ENCODE measurements around the gene BTBD6. TPM values are rescaled to one million over a fixed set of nuclear protein-coding genes. Genes with fewer than 3 reads are reported as not detected.
"Not testable (repeated sequence)": the region's sequence is repeated elsewhere in the genome, so short reads cannot be mapped to it uniquely, and the experiment has no call there.

BTBD6 gene
- total RNA-seq, 1 donor from 2014 or later, result 38.8 TPM

DNA sequence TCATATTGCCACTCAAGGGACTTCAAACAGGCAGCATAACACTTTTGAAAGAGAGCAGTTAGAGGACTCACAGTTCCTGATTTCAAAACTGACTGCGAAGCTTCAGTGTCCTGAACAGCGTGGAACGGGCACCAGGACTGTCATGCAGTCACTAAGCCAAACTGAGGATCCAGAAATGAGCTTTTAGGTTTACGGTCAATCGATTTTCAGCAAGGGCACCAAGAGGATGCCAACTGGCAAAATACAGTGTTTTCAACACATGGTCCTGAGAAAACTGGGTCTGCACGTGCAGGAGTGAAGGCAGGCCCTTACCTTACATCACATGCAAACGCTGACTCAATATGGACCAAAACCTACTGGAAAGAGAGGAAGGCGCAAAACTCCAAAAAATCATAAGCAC, 36.8 kb downstream of the BTBD6 start:
- peaks cover 18% of the 10 kb centered on the region for H3K4me1 Mint-ChIP-seq (ENCODE audit: unreplicated experiment)
- no peak overlapping the region for H3K27ac Mint-ChIP-seq
- no peak for DNase-seq (ENCODE audit: extremely low spot score, unreplicated experiment)
- no peaks in the 10 kb centered on the region for H3K9me3 Mint-ChIP-seq
- H3K27me3 Mint-ChIP-seq, result no peaks in the 10 kb centered on the region
- TF ChIP-seq, protein P1, sequence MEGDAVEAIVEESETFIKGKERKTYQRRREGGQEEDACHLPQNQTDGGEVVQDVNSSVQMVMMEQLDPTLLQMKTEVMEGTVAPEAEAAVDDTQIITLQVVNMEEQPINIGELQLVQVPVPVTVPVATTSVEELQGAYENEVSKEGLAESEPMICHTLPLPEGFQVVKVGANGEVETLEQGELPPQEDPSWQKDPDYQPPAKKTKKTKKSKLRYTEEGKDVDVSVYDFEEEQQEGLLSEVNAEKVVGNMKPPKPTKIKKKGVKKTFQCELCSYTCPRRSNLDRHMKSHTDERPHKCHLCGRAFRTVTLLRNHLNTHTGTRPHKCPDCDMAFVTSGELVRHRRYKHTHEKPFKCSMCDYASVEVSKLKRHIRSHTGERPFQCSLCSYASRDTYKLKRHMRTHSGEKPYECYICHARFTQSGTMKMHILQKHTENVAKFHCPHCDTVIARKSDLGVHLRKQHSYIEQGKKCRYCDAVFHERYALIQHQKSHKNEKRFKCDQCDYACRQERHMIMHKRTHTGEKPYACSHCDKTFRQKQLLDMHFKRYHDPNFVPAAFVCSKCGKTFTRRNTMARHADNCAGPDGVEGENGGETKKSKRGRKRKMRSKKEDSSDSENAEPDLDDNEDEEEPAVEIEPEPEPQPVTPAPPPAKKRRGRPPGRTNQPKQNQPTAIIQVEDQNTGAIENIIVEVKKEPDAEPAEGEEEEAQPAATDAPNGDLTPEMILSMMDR (conservative IDR thresholded peaks at IDR 0.05), result no peak
- H3K36me3 Mint-ChIP-seq, result peaks cover 7% of the 10 kb centered on the region
- H3K4me3 Mint-ChIP-seq, result no peak overlapping the region

DNA sequence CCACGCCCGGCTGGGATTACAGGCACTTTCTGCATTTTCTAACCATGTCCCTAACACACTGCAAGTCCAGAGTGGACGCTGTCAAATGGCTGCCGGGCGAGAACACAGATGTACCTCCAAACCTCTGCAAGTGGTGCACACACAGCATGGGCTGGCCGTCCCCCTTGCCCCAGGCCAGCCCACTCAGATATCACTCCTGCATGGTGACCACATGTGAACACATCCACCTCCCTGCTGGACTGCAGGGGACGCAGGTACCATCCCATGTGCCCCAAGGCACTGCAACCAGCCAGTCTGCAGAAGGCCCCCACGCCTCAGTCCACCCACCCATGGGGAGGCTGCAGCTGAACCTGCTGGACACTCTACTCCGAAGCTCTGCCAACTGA, 38.4 kb downstream of the BTBD6 start:
- H3K27ac Mint-ChIP-seq, result no peak overlapping the region
- H3K27me3 Mint-ChIP-seq, result no peaks in the 10 kb centered on the region
- H3K9me3 Mint-ChIP-seq, result no peaks in the 10 kb centered on the region
- TF ChIP-seq, protein P1 (conservative IDR thresholded peaks at IDR 0.05), result no peak
- no peak for DNase-seq (ENCODE audit: extremely low spot score, unreplicated experiment)
- peaks cover 7% of the 10 kb centered on the region for H3K36me3 Mint-ChIP-seq
- no peak overlapping the region for H3K4me3 Mint-ChIP-seq
- H3K4me1 Mint-ChIP-seq (ENCODE audit: unreplicated experiment), result peaks cover 16% of the 10 kb centered on the region

DNA sequence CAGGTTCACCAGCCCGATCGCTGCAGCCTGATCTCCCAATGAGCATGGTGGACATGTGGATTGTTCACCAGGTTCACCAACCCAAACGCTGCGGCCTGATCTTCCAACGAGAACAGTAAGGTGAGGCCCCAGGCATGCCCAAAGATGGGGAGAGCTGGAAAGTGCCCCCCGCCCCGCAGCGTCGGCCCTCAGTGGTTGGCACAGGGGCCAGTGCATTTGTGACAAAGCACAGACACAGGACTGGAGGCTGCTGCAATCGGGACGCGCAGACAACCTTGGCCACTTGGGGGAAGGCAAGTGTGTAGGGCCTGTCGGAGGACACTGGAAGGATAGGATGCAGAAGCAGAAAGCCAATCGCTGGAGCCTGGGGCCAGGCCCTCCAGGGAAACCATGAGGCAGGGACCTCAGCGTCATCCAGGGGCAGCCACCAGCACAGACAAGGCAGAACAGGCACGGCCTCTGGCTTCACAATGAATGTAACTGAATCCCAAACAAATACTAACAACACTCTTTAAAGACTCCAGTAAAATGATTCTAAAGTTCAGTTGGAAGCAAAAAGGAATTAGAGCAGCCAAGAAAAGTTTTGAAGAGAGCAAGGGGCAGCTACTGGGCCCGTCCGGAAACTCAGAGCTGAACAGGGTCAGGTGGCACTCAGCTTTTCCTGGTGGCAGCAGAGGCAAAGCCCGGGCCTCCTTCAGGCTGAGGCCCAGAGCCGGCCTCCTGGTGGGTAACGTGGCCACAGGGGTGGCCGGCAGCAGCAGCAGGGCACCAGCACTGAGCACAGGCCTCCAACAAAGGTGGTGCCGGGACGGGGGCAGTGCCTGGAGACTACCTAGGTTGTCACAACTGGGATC, 39.1 kb downstream of the BTBD6 start:
- H3K27ac Mint-ChIP-seq, result no peak overlapping the region
- peaks cover 7% of the 10 kb centered on the region for H3K36me3 Mint-ChIP-seq
- no peaks in the 10 kb centered on the region for H3K27me3 Mint-ChIP-seq
- no peaks in the 10 kb centered on the region for H3K9me3 Mint-ChIP-seq
- peaks cover 9% of the 10 kb centered on the region for H3K4me1 Mint-ChIP-seq (ENCODE audit: unreplicated experiment)
- H3K4me3 Mint-ChIP-seq, result no peak overlapping the region
- DNase-seq (ENCODE audit: extremely low spot score, unreplicated experiment), result no peak
- TF ChIP-seq, protein P1 (conservative IDR thresholded peaks at IDR 0.05), result no peak

DNA sequence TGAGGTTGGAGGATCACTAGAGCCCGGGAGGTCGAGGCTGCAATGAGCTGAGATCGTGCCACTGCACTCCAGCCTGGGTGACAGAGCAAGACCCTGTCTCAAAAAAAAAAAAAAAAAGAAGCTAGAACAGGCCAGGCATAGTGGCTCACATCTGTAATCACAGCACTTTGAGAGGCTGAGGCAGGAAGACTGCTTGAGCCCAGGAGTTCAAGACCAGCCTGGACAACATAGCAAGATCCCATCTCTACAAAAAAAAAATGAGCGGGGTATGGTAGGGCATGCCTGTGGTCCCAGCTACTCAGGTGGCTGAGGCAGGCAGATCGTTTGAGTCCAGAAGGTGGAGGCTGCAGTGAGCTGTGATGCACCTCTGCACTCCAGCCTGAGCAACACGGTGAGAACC, 40.6 kb downstream of the BTBD6 start:
- peak overlapping the region; percentile 53 for H3K27ac Mint-ChIP-seq

DNA sequence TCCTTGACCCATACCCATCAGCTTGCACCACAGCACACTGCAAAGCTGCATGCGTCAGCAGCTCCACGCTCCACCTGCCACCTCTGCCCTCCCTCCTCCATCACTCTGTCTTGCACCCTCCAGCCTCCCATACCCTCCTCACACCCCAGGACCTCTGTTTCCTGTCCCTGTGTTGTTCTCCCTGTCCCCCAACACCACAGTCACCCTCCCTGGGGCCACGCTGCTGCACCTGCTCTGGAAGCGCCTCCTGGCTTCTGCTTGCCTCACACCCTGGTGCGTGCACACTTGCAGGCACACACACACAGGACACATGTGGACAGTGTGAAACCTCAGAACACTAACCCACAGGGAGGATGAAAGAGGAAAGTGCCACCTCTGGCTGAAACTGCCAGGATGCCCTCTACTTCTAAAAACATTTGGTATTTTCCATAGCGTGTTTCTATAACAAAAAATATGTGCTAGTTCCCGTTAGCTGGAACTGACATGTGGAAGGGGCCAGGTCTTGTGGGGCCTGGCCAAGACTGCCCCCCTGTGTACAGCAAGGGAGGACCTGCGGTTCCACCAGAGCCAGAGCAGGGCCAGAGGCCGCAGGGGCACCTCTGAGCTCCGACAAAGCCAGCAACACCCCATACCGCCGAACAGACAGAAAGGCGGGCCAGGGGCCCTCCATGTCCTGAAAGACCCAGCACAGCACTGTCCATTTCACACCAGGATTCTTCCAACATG, 42.5 kb downstream of the BTBD6 start:
- H3K27me3 Mint-ChIP-seq, result no peaks in the 10 kb centered on the region
- no peak for DNase-seq (ENCODE audit: extremely low spot score, unreplicated experiment)
- no peak overlapping the region for H3K27ac Mint-ChIP-seq
- TF ChIP-seq, protein P1 (conservative IDR thresholded peaks at IDR 0.05), result peak; percentile 37
- H3K9me3 Mint-ChIP-seq, result no peaks in the 10 kb centered on the region
- peaks cover 5% of the 10 kb centered on the region for H3K36me3 Mint-ChIP-seq
- H3K4me1 Mint-ChIP-seq (ENCODE audit: unreplicated experiment), result peaks cover 14% of the 10 kb centered on the region
- H3K4me3 Mint-ChIP-seq, result no peak overlapping the region

More for the DNA sequence above, 40.6 kb downstream of the BTBD6 start:
- not testable (repeated sequence) for H3K9me3 Mint-ChIP-seq; H3K27me3 Mint-ChIP-seq; H3K4me1 Mint-ChIP-seq (ENCODE audit: unreplicated experiment); H3K4me3 Mint-ChIP-seq; DNase-seq (ENCODE audit: extremely low spot score, unreplicated experiment); H3K36me3 Mint-ChIP-seq

Measured in type B pancreatic cell (in vitro differentiated cells).